ENCODE data around the gene CLASP1. TPM values are rescaled to one million over a fixed set of nuclear protein-coding genes. Genes with fewer than 3 reads are reported as not detected.

The CLASP1 gene
- total RNA-seq, 1 experiment from 2014 or later: 46.1 TPM

DNA sequence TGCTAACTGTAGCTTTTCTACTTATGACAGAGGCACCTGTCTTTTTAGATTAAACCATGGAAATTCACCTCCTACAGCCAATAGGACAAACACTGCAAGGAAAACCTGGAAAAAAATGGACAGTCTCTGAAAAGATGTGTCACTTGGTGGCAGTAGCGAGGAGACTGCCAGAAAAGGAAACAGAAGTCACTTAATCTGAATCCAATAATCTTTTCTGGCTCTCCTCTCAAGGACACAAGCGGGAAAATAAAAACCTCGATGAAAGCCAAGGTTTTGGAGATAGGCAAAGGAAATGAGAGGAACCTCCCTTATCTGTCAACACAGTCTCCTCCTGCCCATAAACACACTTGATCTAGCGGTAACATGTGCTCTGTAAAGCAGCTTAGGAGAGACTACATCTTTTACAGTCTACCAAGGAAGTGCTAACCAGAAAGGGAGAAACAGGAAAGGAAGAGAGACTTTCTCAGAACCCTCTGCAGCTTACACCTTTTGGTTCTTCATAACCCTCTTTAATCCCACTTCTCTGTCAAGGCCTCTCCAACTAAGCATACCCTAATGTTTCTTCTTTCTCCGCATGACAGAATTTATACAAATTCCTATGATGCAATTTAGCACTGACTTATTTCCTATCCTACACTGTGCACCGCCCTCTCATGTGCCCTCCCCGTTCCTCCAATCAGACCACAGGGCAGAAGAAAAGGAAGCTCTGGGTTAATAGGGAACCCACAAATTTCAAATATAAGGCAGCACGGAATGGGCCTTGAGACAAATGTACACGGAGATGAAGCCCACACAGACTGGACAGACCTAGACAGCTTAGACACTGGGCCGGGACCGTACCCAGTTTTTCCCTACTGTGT is 52.8 kb downstream of the CLASP1 start:
- POLR2A ChIA-PET: no interaction called here
- CTCF ChIA-PET: interaction anchor here (0.8 to 1.4 kb wide), 2 partner anchors 52 to 152 kb away, joined by 3 read pairs; no protein-coding TSS in a partner anchor
- Mint-ChIP-seq H3K27ac (ENCODE audit: unreplicated experiment) (peak overlapping the region; percentile 37), H3K4me3 (ENCODE audit: unreplicated experiment) (peak overlapping the region; percentile 20), H3K36me3 (ENCODE audit: insufficient read depth, unreplicated experiment) (no peaks in the 10 kb centered on the region), H3K9me3 (ENCODE audit: unreplicated experiment) (no peaks in the 10 kb centered on the region), H3K4me1 (ENCODE audit: low read depth, unreplicated experiment) (peaks cover 10% of the 10 kb centered on the region), H3K27me3 (ENCODE audit: insufficient read depth, unreplicated experiment) (no peaks in the 10 kb centered on the region)
- Histone ChIP-seq H3K9me3 (no peaks in the 10 kb centered on the region), H3K4me3 (ENCODE audit: low read depth, low read length) (no peak overlapping the region), H3K4me1 (peaks cover 3% of the 10 kb centered on the region; the same call in 1 of the 2 replicates), H3K36me3 (ENCODE audit: control insufficient read depth, insufficient read depth, low read length) (no peaks in the 10 kb centered on the region), H3K27me3 (replicated peaks; ENCODE audit: control insufficient read depth, insufficient read depth, low read length) (no peaks in the 10 kb centered on the region)
- TF ChIP-seq, protein P1, sequence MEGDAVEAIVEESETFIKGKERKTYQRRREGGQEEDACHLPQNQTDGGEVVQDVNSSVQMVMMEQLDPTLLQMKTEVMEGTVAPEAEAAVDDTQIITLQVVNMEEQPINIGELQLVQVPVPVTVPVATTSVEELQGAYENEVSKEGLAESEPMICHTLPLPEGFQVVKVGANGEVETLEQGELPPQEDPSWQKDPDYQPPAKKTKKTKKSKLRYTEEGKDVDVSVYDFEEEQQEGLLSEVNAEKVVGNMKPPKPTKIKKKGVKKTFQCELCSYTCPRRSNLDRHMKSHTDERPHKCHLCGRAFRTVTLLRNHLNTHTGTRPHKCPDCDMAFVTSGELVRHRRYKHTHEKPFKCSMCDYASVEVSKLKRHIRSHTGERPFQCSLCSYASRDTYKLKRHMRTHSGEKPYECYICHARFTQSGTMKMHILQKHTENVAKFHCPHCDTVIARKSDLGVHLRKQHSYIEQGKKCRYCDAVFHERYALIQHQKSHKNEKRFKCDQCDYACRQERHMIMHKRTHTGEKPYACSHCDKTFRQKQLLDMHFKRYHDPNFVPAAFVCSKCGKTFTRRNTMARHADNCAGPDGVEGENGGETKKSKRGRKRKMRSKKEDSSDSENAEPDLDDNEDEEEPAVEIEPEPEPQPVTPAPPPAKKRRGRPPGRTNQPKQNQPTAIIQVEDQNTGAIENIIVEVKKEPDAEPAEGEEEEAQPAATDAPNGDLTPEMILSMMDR (IDR thresholded peaks at IDR 0.05; ENCODE audit: insufficient read depth in 1 of 2, low read depth in 1 of 2, low read length in 1 of 2, severe bottlenecking in 1 of 2, unreplicated experiment in 1 of 2): peak in 1 of 2 experiments; percentile 64
- intact Hi-C loops (cut with micrococcal nuclease; ENCODE audit: unreplicated experiment): loop anchor here (1.0 to 2.0 kb wide), 3 partner anchors 53 to 122 kb away; partner anchors contain the start of genes CLASP1 and RNU4ATAC
- no TSS peak for BruUV-seq (replicated peaks)
- DNase-seq: peak in 1 of 2 experiments; percentile 54

DNA sequence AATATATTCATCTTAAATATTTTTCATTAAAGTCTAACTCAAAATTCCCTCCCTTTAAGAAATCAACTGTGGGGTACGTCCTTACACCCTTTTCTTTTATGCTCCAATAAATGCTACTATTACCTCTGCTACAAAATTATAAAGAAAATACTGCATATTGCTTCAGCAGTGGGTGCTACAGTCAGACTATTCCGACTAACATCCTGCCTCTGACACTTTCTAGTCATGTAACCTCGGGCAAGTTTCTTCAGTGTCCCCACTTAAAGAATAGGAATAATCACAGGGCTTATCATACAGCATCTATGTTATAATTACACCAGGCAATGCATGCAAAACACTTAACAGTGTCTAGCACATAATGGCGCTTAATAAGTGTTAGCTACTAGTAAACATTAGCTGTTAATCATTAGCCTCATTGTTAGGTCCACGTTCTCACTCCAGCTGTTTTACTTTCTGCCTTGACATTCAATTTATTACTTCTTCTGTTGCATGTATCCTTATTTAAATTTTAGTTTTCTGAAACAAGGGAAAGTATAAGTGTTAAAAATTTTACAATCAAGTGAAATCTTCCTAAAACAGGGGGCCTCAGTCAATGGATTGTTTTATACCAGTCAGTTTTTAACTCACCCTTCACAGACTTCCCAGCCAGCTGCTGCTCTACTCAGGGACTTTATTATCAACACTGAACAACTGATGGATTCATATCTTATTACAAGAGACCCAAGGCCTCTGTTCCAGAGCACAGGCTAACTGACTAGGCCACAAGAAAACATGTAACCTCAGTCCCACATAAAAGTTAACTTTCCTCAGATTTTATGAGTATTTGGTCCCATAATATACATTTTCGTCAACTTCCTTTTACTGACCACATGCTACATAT is 54.0 kb downstream of the CLASP1 start:
- no peaks in the 10 kb centered on the region for H3K9me3 ChIP-seq
- H3K4me3 ChIP-seq (ENCODE audit: low read depth, low read length): no peak overlapping the region
- no peaks in the 10 kb centered on the region for H3K36me3 ChIP-seq (ENCODE audit: control insufficient read depth, insufficient read depth, low read length)
- H3K4me1 ChIP-seq: peaks cover 3% of the 10 kb centered on the region; the same call in 1 of the 2 replicates
- CTCF ChIA-PET: interaction anchor here (0.5 to 1.4 kb wide), 2 partner anchors 64 to 153 kb away, joined by 3 to 5 read pairs; no protein-coding TSS in a partner anchor
- TF ChIP-seq, protein P1 (IDR thresholded peaks at IDR 0.05; ENCODE audit: insufficient read depth in 1 of 2, low read depth in 1 of 2, low read length in 1 of 2, severe bottlenecking in 1 of 2, unreplicated experiment in 1 of 2): no peak
- Mint-ChIP-seq H3K36me3 (ENCODE audit: insufficient read depth, unreplicated experiment) (no peaks in the 10 kb centered on the region), H3K4me1 (ENCODE audit: low read depth, unreplicated experiment) (peaks cover 10% of the 10 kb centered on the region), H3K27me3 (ENCODE audit: insufficient read depth, unreplicated experiment) (no peaks in the 10 kb centered on the region), H3K9me3 (ENCODE audit: unreplicated experiment) (no peaks in the 10 kb centered on the region), H3K4me3 (ENCODE audit: unreplicated experiment) (no peak overlapping the region), H3K27ac (ENCODE audit: unreplicated experiment) (no peak overlapping the region)
- DNase-seq: no peak
- no peaks in the 10 kb centered on the region for H3K27me3 ChIP-seq (replicated peaks; ENCODE audit: control insufficient read depth, insufficient read depth, low read length)
- BruUV-seq (replicated peaks): no TSS peak
- POLR2A ChIA-PET: no interaction called here
- intact Hi-C loops (cut with micrococcal nuclease; ENCODE audit: unreplicated experiment): no loop called here

DNA sequence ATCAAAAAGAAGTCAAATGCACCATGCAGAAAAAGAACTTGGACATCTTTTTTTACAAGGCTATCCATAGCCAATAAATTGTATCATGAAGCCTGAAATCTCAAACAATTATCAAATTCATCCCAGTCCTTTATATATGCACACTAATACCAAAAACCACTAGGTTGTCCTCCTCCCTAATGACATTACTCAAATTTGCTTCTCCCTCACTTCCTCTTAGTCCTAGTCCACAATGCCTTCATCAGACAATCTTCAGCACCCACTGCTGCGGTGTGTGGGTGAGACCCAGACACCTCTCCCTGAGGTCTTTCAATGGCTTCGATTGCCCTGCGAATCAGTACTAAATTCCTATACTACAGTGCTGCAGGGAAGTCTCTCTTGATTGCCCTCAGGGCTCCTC is 58.1 kb downstream of the CLASP1 start:
- Mint-ChIP-seq H3K27ac (ENCODE audit: unreplicated experiment) (no peak overlapping the region), H3K36me3 (ENCODE audit: insufficient read depth, unreplicated experiment) (no peaks in the 10 kb centered on the region), H3K9me3 (ENCODE audit: unreplicated experiment) (no peaks in the 10 kb centered on the region), H3K4me1 (ENCODE audit: low read depth, unreplicated experiment) (peaks cover 2% of the 10 kb centered on the region), H3K27me3 (ENCODE audit: insufficient read depth, unreplicated experiment) (no peaks in the 10 kb centered on the region), H3K4me3 (ENCODE audit: unreplicated experiment) (no peak overlapping the region)
- H3K27me3 ChIP-seq (replicated peaks; ENCODE audit: control insufficient read depth, insufficient read depth, low read length): no peaks in the 10 kb centered on the region
- no TSS peak for BruUV-seq (replicated peaks)
- intact Hi-C loops (cut with micrococcal nuclease; ENCODE audit: unreplicated experiment): no loop called here
- no peaks in the 10 kb centered on the region for H3K9me3 ChIP-seq
- H3K4me1 ChIP-seq: peaks cover 3% of the 10 kb centered on the region; the same call in 1 of the 2 replicates
- TF ChIP-seq, protein P1 (IDR thresholded peaks at IDR 0.05; ENCODE audit: insufficient read depth in 1 of 2, low read depth in 1 of 2, low read length in 1 of 2, severe bottlenecking in 1 of 2, unreplicated experiment in 1 of 2): no peak
- no peak overlapping the region for H3K4me3 ChIP-seq (ENCODE audit: low read depth, low read length)
- DNase-seq: no peak
- POLR2A ChIA-PET: no interaction called here
- H3K36me3 ChIP-seq (ENCODE audit: control insufficient read depth, insufficient read depth, low read length): no peaks in the 10 kb centered on the region; the same call in 1 of the 2 replicates
- CTCF ChIA-PET: no interaction called here
